ENCODE measurements around the gene CPPED1.

The CPPED1 gene

DNA sequence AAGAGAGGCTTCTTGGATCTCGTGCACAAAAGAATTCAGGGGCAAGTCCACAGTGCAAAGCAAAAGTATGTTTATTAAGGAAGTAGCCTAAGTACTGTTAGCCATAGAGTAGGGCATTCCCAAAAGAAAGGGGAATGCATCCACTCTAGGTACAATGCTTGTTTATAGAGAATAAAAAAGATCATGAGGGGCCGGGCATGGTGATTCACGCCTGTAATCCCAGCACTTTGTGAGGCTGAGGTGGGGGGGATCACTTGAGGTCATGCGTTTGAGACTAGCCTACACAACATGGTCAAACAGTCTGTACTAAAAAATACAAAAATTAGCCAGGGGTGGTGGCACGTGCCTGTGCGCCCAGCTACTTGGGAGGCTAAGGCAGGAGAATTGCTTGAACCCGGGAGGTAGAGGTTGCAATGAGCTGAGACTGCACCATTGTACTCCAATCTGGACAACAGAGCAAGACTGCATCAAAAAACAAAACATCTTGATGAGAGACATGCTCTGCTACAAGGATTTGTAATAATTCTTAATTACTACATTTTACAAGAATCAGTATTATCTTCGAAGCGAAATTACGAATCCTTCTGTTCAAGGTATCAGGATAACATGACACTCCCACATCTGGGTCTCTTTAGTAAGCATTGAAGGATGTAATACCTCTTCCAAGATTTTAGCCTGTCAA is 191.6 kb downstream of the CPPED1 start:
- peaks cover 29% of the 10 kb centered on the region for H3K27me3 Mint-ChIP-seq
- DNase-seq (ENCODE audit: low spot score in 2 of 2) = no peak
- H3K4me1 Mint-ChIP-seq = no peaks in the 10 kb centered on the region
- ATAC-seq (replicated peaks; ENCODE audit: extremely low read depth, poor library complexity, severe bottlenecking) = no peak
- no peak overlapping the region for H3K27ac Mint-ChIP-seq (ENCODE audit: low read depth)
- H3K4me3 Mint-ChIP-seq = no peak overlapping the region
- H3K9me3 Mint-ChIP-seq = no peaks in the 10 kb centered on the region
- no peaks in the 10 kb centered on the region for H3K36me3 Mint-ChIP-seq (ENCODE audit: insufficient read depth)

DNA sequence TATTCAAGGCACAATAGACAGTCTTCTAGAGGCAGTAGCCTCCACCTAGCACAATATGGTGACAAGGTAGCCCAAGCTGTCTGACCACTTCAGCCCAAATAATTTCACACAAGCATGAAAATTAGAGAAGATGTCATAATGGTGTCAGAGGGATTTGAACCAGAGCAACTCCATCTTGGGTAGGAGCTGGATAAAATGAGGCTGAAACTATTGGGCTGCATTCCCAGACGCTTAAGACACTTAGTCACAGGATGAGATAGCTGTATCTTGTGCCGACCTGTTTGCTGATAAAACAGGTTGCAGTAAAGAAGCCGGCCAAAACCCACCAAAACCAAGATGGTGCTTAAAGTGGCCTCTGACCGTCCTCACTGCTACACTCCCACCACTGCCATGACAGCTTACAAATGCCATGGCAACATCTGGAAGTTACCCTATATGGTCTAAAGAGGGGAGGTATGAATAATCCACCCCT is 192.6 kb downstream of the CPPED1 start:
- Mint-ChIP-seq H3K27me3 (peaks cover 39% of the 10 kb centered on the region), H3K4me1 (no peaks in the 10 kb centered on the region)

DNA sequence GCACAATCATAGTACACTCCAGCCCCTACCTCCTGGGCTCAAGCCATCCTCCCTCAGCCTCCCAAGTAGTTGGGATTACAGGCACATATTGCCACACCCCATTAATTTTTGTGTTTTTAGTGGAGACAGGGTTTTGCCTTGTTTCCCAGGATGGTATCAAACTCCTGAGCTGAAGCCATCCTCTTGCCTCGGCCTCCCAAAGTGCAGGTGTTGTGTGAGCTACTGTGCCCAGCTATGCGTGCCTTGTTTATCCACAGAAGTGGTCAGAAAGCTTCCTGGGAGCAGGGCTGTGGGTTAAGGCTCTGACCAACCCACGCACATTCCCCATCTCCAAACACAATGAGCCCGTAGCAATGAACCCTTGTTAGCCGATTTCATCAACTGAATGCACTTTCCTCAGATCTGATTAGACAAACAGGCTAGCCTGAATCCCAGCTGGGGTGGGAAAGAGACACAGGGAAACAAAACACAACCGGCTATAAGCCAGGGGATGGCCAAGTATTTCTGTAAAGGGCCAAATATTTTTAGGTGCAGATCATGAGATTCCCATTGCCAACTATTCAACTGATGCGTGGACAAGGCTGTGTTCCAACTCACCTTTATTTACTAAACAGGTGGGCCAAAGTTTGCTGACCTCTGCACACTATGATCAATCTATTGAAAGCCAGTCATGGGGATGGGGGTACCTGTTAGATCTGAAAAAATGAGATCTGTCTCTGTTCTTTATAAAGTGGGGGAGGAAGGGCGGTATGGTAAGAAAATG is 193.6 kb downstream of the CPPED1 start:
- no peaks in the 10 kb centered on the region for H3K36me3 Mint-ChIP-seq (ENCODE audit: insufficient read depth)
- DNase-seq (ENCODE audit: low spot score in 2 of 2) (no peak), ATAC-seq (replicated peaks; ENCODE audit: extremely low read depth, poor library complexity, severe bottlenecking) (no peak)
- peaks cover 48% of the 10 kb centered on the region for H3K27me3 Mint-ChIP-seq
- H3K4me1 Mint-ChIP-seq = no peaks in the 10 kb centered on the region
- H3K9me3 Mint-ChIP-seq = no peaks in the 10 kb centered on the region
- H3K27ac Mint-ChIP-seq (ENCODE audit: low read depth) = no peak overlapping the region
- H3K4me3 Mint-ChIP-seq = no peak overlapping the region

More for the DNA sequence above, 192.6 kb downstream of the CPPED1 start:
- H3K4me3 Mint-ChIP-seq = no peak overlapping the region
- H3K9me3 Mint-ChIP-seq = no peaks in the 10 kb centered on the region
- DNase-seq (ENCODE audit: low spot score in 2 of 2) (no peak), ATAC-seq (replicated peaks; ENCODE audit: extremely low read depth, poor library complexity, severe bottlenecking) (no peak)
- H3K27ac Mint-ChIP-seq (ENCODE audit: low read depth) = no peak overlapping the region
- no peaks in the 10 kb centered on the region for H3K36me3 Mint-ChIP-seq (ENCODE audit: insufficient read depth)
